IPS DF 4.7 (cell line): Measurements from ENCODE around the gene NFIC.

ENCODE experiments used
- DNase-seq: peaks from one replicate; pipeline ENCODE4 v3.0.0-alpha.2; 2013; ENCODE audit warnings: low spot score; ENCODE audit errors: extremely low read depth

The NFIC gene

DNA sequence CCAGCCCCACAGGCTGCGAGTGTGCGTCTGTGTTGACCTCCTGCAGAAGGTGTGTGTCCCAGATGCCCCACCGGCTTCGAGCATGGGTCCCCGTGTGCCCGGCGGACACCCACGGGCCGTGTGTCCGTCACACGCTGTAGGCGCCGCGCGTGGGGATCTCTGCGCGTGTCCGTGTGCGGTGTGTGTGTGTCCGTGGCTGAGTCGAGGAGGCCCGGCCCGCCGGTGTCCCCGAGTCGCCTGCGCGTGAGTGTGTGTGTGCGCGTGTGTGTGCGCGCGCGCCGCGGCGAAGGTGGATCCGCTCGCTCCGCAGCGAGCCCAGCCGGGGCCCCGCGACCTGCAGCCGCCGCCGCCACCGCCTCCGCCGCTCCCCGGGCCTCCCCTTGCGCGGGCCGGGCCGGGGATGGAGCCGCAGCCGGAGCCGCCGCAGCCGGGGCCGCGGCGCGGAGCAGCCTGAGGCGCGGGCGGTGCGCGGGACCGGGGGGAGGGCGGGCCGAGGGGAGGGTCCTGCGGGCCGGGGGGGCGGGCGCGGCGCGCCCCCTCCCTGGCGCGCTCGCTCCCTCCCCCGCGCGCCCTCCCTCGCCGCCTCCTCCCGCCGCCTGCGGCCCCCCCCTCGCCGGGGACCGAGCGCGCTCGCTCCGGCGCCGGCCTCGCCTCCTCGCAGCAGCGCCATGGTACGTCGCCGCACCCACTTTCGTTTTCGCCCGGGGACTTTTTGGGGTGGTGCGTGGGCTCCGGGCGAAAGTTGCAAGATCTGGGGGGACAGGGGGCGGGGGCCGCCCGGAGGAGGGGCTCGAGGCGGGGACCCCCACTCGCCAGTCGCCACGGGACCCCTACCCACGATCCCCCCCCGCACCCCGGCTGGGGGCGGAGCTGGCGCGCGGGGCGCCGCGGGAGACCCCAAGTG is 7.1 kb upstream of the NFIC start:
- DNase-seq = no peak

DNA sequence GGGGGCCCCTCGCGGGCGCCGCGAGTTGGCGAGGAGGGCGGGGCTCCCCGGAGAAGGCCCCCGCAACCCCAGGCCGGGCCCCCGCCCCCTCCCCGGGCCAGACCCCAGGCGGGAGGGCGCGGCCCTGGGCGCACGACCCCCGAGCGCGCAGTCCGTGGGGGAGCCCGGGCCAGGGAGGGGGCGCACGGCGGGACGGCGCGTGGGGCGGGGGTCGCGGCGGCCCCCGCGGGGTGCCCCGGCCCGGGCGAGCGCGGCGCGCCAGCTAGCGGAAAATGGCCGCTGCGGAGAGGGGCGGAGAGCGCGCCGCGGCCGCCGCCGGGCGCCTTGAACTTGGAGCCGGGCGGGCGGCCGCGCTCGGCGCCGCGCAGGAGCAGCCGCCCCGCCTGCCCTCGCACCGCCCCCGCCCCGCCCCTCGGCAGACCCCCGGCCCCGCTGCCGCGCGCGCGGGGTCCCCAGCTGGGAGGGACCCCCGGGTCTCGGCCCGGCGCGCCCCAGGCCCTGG is 6.4 kb upstream of the NFIC start:
- no peak for DNase-seq

DNA sequence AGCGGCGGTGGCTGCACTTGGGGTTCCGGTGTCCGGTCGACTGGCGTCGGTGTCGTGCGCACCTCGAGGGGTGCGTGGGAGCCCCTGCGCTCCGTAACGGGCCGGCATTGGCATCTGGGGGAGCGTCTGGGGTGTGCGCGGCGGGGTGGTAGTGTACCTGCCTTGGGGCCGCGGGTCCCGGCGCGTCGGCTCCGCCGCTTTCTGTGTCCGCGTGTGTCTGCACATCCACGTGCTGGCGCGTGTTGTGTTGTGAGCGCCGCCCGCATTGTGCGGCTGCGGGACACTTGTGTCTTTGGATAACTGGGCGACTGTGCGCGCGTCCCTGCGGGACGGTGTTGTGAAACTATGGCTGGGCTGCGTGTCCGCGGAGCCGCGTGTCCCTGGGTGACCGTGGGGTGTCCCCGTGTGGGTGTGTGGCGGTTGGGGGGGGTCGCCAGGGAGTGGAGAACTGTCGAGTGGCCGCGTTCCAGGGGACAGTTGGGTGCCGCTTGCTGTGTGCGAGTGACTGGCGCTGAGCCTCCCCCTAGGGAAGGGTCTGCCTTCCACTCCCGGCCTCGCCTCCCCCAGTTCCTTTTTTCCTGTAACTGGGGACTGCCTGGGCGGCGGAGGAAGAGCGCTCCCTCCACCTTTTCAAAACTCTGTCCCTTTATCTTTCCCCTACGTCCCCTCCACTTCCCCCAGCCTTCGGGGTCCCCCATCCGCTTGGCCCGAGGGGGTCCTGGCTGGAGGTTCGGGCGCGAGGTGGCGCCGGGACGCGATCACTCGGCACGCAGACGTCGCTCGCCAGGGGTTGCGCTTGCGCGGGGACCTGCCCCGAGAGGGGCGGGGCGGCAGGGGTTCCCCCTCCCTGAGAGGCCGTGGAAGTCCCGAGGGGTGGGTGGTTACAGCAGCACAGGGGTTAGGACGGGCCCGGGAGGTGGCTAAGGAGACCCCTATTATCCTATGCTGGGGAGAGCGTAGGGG is 5.7 kb upstream of the NFIC start:
- no peak for DNase-seq

DNA sequence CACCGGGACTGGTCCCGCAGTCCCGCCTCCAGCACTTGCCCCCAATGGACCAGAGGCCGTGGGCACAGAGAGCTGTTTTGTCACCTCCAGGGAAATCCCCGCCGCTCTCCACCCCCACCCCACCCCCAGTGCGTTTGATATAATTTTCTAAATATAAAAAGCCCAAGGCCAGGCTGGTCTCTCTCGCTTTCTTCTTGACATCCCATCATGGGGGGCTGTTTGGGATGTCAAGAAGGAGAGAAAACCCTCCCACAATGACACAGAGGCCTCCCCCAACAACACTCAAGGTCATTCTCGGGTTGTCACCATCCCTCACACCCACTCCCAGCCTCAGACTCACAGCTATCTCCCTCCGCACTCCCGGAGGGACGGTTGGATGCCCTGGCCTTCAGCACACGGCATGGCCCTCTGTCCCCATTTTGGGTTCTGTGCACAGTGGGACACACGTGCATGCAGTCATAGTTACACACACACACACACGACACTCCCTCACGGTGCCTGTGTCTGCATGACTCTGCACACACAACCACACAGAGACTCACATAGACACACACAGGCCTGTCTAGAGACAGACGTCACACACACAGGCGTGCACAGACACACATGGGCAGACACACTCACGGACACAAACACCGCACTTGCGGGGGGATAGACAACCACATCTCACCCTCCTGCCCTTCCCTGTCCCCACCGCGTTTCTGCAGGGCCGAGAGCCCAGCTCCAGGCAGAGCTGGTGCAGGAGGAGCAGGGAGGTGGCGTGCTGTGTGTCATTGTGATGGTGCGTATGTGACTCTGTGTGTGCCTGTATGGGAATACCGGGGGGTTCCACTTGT is 4.8 kb upstream of the NFIC start:
- DNase-seq = no peak

DNA sequence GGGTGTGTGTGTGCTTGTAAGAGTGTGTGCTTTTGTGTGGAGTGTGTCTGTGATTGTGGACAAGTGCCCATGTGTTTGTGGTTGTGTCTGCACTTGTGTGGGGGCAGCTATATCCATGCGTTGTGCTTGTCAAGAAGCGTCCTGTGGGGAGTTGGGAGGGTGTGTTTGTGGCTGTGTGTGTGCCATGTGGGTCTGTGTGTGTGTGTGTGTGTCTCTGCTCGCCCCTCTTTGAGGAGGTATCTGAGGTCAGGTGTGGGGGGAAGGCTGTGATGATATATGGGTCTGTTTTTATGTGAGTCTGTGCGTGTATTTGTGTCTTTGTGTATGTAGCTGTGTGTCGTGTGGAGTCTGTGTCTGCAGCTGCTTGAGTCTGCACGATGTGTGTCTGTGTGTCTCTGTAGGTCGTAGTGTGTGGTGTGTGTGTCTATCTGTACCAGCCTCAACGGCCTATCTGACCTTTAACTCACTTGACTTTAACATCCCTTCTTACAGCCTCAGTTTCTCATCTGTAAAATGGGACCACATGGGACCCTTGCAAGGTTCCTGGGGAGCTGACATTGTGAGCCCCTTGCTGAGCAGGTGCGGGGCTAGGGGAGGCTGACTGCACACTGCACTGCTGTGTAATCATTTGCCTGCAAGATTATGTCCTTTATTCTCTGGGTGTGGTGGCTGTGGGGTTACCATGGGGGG is 4.0 kb upstream of the NFIC start:
- DNase-seq = no peak

DNA sequence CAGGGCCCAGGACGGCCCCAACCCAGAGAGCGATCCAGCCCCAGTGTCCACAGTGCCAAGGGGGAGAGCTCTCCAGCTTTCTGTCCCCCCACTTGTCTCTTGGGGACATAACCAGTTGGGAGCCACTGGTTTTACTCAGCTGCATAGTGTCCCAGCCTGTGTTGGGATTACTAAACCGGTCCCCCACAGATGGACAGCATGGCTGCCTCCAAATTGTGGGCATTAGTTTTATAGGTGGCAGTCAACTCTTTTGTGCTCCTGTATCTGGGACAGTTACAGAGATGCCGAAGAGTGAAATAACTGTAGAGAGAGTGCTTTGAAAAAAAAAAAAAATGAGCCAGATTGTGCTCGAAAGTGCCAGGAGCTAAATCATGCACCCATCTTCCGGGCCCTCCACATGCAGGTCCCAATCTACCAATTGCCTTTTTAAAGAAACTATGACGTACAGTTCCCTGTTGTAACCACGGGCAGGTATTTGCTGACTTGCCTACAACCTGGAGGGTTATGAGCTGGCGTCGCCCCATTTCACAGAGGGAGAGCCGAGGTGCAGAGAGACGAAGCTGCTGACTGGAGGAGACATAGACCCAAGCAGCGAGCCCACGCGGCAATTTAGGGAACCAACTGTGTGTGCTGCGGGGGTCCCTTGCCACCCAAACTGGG is 2.4 kb upstream of the NFIC start:
- no peak for DNase-seq

DNA sequence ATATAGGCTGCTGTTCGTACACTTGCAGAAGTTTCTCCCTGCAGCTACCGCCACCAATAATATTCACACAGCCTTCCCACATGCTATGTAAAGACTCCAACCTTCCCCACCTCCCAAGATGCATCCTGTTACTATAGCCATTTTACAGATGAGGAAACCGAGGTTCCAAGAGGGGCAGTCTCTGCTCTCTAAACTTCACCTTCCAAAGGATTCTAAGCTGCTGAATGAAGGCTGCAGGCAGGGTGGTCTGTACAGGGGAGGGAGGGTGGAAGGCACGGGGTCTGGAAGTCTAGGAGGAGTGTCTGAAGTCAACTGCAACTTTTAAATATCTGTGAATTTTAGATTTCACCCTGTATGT is 1.9 kb upstream of the NFIC start:
- DNase-seq = no peak

DNA sequence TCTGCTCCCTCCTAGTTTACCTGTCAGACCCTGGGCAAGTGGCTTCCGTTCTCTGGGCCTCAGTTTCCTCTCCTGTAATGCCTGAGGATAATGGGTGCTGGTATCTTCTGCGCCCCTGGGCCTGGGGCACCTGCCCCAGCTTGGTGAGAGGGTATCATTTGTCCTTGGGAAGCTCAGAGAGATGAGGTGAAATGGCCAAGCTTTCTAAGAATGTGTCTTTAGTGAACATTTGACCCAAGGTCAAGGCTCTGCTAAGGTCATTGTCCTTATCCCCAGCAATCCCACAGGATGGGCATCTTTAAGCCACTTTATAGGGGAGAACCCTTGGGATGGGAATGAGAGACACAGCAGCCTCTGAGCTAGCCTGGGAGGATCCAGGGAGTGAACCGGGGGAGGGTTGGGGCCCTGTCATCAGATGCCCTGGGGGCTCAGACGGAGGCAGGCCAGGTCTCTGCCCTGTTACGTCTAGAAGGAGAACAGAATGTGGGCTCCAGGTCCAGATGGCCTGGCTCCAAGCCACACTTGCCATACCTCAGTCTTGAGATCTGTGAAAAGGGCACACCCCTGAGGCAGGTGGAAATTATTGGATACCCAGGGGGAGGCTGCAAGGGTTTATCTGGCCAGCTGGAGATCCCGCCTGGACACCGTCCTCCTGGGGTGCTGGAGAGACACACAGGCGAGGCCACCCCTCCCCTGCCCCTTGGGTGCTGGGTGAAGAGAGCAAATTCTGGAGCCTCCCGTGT is 1.1 kb upstream of the NFIC start:
- no peak for DNase-seq

DNA sequence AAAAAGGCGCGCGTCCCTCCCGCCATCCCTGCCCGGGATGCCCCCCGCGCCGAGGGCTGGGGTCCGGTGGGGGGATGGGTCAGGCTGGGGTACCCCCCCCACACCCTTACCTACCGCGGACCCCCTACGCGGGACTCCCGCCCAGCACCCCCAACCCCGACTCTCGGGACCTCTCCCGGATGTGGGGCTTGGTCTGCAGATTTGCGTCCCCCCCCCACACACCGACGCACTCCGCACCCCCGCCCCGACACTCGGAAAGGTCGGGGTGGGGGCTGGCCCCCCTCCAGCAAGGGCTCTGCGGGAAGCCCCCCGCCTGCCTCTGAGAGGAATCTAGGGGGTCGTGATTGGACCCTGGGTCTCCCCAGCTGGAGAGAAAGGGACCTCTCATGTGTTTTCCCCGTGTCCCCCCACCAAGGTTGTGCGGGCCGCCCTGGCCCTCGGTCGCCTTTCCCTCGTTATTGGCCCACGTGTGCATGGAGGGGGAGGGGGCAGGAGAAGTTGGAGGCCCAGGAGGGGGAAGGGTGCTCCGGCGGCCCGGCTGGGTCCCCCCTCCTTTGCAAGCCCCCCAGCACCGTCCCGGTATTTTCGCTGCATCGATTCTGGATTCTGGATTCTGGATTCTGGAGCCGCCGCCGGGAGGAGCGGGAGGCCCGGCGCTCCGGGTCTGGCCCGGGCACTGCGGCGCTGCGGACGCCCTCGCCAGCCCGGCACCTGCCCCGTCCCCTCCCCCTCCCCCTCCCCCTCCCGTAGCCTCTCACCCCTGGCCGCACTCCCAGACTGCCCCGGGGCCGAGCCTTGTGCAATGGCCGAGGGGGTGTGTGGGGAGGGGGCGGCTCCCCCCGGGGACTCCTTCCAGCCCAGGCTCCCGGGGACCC is 607 bp downstream of the NFIC start:
- DNase-seq = no peak

DNA sequence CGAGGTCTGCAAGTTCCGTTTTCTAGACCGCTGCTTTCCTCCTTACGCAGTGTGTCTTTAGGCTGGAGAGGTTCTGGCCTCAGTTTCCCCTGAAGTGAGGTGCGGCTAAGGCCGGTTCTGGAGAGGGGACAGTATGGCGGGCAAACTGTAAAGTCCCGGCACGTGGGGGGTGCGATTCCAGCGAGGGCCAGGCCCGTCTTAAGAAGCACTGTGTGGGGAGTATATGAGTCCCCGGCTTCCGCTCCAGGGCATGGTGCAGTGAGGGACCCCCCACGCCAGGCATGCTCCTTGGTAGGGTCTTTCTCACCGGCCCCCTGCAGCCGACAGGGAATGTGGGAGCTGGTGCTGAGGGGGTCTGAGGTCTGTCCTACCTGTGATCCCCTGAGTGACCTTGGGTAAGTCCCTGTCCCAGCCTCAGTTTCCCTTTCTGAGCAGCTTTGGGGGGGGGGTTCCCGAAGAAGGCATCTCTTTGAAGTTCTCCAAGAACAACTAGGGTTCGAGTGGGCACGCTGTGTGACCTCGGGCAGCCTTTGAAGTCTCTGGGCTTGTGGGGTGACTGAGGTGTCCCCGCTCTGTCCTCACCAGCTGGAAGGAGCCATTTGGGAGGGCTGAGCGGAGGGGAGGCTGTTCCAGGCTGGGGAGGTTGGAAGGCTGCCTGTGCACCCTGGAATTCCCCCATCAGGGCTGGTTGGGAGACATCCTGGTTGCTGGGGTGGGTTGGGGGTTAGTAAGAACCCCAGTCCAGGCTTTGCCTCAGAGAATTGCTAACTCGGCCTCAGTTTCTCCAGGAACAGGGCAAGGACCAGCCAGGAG is 1.5 kb downstream of the NFIC start:
- no peak for DNase-seq

DNA sequence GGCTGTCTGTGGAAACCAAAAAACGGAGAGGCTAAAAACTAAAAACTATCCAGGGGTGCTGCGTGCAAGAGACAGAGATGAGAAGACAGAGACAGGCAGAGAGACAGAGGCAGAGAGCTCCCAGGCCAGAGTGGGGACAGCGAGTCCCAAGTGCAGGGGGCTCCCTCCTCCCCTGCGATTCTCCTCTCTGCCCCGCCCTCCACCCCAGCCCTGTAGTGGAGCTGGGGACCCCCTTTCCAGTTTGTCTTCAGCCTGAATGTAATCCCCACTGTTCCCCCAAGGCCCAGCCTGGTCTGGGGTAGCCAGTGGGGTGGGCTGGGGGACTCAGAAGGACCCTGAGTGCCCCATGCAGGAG is 2.0 kb downstream of the NFIC start:
- DNase-seq = no peak

DNA sequence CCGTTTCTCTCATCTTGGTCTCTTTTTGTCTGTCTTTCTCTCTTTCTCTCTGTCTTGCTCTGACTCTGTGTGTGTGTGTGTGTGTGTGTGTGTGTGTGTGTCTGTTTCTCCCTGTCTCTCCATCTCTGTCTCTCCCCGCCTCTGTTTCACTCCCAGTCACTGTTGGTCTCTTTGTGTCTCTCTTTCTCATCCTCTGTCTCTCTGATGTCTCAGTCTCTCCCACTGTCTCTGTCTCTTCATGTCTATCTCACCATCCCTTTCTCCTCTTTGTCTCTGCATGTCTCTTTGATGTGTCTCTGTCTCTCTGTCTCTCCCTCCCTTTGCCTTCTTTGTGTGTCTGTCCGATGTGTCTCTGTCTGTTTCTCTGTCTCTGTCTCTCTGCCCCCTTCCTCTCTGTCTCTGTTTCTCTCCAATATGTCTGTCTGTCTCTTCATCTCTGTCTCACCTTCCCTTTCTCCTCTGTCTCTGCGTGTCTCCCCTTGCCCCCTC is 2.5 kb downstream of the NFIC start:
- DNase-seq = no peak

DNA sequence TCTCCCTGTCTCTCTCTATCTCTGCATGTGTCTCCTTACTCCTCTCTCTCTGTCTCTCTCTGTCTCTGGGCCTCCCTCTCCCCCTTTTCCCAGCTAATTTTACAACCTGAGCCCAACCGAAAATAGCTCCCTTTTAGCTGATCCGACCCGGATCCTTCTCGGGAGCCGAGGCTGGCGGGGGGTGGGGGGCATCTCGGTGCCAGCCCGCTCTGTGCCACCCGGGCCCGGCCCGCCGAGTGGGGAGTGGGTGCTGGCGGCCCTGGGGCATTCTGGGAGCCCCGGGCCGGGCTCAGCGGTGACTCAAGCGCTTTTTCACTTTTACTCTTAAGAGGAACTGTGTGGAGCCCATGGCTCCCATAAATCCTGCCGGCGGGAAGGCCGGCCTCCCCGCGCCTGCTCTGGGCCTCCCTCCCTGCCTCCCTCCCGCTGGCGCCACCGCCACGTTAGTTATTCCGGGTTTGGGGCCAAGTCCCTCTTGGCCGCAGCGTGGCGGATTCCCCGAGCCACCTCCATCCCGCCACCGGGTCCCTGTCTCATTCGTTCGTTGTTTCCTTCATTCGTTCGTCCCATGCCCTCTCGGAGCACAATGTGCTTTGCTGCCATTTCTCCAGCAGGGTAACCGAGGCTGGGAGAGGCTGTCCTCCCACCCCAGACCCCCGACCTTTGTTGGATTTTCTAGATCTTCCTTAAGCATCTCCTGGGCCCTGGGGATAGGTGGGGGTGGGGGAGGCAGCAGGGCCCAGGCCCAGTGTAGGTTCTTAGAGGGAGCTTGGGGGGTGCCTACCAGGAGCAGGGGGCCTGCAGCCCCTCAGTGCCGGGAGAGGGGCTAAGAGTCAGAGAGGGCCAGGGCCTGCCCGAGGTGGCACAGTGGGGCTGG is 3.2 kb downstream of the NFIC start:
- DNase-seq = no peak

DNA sequence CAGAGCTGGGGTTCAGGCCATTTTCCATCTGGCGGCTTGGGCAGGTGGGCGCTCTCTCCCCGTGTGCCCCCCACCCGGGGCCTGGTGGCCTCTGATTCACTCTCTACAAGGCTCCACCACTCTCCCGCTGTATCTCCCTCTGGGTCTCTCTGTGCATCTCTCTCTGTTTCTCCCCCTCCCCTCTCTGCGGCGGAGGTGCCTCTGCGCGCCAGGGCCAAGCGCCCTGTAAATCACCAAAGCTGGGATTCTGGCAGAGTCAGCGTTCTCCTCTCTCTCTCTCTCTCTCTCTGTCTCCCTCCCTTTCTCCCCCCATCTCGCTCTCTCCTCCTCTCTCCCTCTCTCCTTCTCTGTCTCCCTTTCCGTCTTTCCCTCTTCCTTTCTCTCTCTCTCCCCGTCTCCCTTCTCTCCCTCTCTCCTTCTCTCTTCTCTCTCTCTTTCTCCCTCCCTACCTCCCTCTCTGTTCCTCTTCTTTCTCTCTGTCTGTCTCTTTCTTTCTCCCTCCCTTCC is 3.9 kb downstream of the NFIC start:
- no peak for DNase-seq

DNA sequence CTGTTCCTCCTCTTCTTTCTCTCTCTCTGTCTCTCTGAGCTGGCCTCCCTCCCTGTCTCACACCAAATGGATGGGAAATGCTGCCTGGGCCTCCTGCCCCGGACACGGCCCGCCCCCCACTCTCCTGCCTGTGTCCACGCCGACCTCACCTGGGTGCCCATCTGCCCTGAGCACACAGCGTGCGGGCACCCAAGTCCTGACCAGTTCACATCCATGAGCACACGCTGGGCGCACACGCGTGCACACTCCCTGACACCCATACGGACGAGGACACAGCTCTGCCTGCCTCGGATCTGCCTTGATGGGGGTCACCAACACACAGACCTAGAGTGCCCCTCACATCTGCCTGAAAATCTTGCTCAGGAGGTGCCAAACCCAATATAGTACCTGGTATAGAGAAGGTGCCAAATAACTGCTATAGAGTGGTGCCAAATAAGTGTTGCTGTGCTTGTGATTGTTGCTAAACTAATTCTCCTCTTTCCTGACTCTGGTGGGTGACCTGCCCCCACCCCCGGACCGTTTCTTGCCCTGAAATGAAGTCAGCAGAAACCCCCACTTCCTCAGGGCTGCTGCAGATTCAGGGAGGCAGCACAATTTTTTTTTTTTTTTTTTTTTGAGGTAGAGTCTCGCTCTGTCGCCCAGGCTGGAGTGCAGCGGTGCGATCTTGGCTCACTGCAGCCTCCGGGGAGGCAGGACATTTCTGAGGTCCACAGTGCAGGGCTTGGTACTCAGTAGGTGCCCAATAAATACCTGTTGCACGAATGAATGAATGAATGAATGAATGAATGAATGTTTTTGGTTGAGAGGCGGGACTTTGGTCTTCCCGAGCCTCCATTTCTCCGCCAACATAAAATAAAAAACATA is 4.6 kb downstream of the NFIC start:
- DNase-seq = no peak
